Renal pelvis (tissue), 4 donors: ENCODE measurements around the gene FSTL4. TPM values are rescaled to one million over a fixed set of nuclear protein-coding genes. Genes with fewer than 3 reads are reported as not detected.

Experiments used
- DNase-seq: peaks from one replicate; pipeline ENCODE4 v3.0.0-alpha.2; 2013
- polyA plus RNA-seq, 3 donors: library from polyadenylated mRNA; unstranded; fragments of 120-200 nt; gene quantifications; one replicate each; pipeline ENCODE4 v1.2.1, GENCODE V29; 2013; ENCODE audit not compliant: insufficient read length in 3 of 3

Gene FSTL4
- polyA plus RNA-seq, 3 donors: 0.68 to 1.5 (median 0.76) TPM

GRCh38 chr5:133429046-133429445 lies 183.3 kb downstream of the FSTL4 start:
- no peak for DNase-seq

- DNase-seq: no peak
These were observed 184.2 kb downstream of the FSTL4 start for GRCh38 chr5:133428072-133428660.

DNA sequence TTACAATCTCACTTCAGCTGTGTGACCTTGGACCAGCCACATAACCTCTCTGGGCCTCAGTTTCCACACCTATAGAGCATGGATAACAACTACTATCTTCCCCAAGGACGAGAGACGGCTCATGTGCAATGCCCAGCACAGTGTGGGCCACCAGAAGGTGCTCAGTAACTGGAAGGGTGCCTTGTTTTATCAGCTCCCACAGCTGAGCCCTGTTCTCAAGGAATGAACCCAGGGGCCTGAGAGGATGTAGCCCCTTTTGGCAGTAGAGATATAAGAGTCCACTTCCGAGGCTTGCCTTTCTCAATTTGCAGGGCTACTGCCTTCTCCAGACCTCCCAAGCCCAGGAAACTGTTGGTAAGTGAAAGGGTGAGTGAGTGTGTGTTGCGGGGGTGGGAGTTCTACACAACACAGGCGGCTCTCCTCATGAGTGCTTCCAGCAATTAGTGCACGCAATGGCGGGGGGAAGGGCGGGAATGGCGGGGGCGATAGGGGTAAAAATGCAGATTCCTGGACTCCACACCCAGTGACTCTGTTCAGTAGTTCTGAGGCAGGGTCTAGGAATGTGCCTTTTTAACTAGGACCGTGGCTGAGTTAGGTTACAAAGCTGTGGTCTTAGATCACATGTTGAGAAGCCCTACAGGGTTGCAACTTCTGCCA lies 185.1 kb downstream of the FSTL4 start:
- DNase-seq: no peak

DNA sequence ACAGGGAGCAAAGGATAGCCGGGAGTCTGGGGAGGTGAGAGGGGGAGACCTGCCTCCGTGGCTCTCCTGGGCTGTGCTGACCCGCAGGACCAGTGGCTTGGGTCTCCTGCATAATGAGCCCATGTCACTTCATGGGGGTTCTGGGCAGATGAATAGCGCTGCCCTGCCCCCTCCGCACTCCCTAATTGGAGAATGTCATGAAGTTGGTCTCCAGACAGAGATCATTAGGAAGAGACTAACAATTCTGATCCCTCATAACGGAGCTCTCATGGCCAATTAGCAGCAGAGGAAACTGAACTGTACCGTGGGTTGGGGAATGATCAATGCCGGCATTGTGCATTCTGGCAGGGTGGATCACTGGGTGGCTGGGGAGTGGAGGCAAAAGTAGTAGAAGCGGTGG lies 186.1 kb downstream of the FSTL4 start:
- no peak for DNase-seq

DNA sequence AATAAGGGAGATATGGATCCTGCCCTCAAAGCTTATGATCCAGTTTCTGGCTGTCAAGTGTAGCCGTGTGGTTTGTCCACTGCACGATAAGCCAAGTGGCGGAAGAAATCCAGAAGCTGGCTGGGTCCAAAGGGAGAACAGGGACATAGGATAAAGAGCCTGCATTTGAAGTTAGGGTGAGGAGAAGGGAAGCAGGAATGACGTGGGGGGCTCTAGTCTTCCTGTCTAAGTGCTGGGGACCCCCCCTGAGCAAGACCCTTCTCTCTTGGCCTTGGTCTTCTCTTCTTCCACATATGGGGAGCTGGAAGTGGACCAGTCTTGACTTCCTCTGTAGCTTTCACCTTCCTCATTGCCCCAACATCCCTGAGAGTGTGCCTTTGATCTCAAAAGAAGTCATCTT lies 186.6 kb downstream of the FSTL4 start:
- DNase-seq: no peak

GRCh38 chr5:133425222-133425621 lies 187.1 kb downstream of the FSTL4 start:
- no peak for DNase-seq

DNA sequence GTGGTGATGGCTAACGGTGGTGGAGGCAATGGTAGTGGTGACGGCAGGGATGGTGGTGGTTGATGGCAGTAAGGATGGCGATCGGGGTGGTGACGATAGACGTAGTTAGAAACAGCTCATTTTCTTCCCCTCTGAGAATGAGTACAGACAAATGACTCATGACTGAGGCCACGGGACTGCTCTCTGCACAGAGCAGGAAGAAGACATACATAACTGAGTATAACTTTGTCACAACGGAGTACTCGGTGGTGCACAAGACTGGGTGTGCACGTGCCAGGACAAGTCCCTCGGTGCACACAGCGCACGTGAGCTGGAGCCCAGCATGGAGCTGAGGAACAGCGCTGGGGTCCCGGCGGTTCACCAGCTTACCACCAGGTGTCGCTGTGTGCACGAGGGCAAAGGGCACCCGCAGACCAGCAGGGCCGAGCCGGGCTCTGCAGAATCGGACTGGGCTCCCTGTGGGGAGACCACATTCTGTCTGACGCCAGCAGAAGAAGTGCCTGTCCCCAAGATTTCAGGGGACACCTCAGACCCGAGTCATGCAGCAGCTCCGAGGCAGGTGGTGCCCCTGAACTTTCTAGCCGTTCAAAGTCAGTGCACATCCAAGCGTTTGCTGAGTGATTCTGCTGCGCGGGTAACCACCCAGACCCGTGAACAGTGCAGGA lies 188.6 kb downstream of the FSTL4 start:
- DNase-seq: no peak

- DNase-seq: no peak
These were observed 189.2 kb downstream of the FSTL4 start for GRCh38 chr5:133423011-133423617.

DNA sequence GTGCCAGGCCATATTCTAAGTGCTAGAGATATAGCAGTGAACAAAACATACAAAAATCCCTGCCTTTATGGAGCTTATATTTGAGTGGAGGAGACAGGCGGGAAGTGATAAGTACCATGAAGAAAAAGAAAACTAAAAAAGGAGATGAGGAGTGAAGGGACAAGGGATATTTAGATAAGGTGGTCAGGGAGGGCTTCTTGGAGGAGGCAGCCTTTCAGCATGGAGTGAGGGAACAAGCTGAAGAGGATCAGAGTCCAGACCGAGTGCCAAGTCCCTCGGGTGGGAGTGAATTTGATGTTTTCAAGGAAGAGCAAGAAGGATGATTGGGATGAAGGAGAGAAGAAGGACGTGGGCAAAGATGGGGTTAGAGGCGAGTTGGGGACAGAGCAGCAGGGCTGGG lies 190.5 kb downstream of the FSTL4 start:
- DNase-seq: no peak

- DNase-seq: no peak
These were observed 190.9 kb downstream of the FSTL4 start for GRCh38 chr5:133421394-133421793.

GRCh38 chr5:133420440-133421301 lies 191.7 kb downstream of the FSTL4 start:
- no peak for DNase-seq

GRCh38 chr5:133415906-133416305 lies 196.4 kb downstream of the FSTL4 start:
- DNase-seq: no peak

GRCh38 chr5:133415506-133415905 lies 196.8 kb downstream of the FSTL4 start:
- no peak for DNase-seq

- no peak for DNase-seq
These were observed 199.7 kb downstream of the FSTL4 start for GRCh38 chr5:133412661-133413060.

- DNase-seq: no peak
These were observed 202.0 kb downstream of the FSTL4 start for GRCh38 chr5:133410335-133410828.

GRCh38 chr5:133409210-133409674 lies 203.1 kb downstream of the FSTL4 start:
- DNase-seq: no peak

- DNase-seq: no peak
These were observed 204.0 kb downstream of the FSTL4 start for GRCh38 chr5:133408322-133408721.

DNA sequence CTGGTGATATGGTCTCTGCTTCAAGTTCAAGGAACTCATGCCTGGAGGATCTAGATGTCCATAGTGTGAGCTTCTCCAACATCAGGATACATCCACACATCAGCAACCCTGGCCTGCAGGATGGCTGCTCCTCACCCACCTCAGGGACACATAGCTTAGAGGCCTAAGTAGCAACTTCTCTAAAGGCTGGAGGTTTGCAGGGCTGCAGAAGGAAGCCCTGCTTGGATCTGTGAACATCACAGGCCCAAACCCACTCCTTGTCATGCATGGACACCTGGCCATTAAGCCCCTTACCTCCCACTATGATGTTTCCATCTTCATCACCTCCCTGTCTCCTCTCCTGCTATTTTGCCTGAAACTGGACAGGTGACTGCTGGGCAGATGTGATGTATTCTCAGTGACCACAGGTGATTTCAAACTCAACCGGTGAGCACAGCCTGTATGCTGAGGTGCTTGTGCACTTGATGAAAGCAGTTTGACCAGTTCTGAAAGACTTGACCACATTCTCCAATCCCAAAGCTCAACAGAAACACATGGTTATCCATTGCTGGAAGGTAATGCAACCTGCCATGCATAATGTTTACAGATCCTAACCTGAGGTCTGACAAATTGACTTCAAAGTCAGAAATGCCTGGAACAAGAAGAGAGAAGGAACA lies 205.2 kb downstream of the FSTL4 start:
- DNase-seq: no peak

DNA sequence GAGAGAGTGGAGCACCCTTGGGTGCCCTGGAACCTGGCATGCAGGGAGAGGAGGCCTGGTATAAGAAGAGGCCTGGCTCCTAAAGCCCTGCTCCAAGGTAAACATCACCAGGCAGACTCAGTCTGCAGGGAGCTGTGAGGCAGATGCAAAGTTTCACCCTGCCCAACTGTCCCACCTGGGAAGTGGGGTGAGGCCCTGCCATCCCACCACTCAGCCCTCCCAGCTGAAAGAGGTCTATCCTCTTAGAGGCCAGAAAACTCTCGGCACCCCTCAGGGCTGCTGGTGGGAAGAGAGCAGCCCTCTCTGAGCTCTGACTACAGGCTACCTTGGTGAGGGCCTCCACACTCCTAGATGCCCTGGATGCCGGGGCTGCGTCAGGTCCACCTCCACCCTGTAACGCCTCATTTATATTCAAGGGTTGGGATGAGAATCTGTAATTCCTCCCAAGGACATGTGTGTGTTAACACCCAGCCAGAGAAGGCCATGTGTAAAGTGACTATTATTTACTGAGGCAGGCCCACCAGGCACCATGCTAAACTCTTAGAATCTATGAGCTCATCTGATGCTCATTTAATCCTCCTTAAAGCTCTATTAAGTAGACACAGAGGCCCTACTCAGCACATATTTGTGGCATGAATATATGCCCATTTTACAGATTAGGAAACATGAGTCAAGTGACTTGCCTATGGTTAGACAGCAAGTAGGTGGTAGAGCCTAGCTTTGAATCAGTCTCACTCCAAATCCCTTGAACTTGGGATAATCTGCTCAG lies 205.9 kb downstream of the FSTL4 start:
- no peak for DNase-seq

DNA sequence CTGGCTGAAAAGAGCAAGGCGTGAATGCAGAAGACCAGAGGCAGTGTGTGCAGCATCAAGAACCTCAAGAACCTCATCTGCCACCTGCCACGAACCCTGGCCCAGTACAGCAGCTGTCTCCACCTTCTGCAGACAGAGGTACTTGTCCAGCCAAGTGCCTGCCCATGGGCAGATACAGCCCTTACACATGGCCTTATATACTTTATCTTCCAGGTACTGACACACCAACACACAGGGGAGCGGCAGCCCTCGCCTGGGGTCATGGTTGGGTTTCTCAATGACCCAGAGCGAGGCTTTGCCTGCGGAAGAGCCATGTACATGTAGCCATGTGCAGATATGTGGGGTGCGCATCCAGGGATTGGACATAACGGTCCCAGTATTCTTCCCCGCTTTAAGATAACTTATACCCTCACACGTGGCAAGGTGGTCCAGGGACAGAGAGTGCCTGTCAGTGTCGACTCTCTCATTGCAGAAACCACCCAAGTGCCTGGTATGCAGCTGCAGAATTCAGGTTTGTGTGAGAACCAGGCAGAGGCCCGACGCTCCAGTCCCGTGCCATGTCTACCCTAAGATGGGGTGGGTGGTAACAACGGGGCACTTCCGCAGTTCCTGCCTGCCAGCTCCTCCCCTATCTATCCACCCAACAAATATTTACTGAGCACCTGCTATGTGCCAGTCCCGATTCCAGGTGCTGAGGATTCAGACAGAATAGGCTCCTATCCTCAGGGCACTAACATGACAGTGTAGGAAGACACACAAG lies 206.9 kb downstream of the FSTL4 start:
- no peak for DNase-seq
